Progenitor cell of endocrine pancreas (in vitro differentiated cells): ENCODE measurements around the gene PAX5. TPM values are rescaled to one million over a fixed set of nuclear protein-coding genes. Genes with fewer than 3 reads are reported as not detected.

ENCODE experiments used
- DNase-seq: peaks from one replicate; pipeline ENCODE4 v3.0.0; 2021; ENCODE audit warnings: low spot score; ENCODE audit not compliant: unreplicated experiment
- H3K27ac Mint-ChIP-seq: 2 replicates; pipeline ENCODE4 v1.8.0; 2021; ENCODE audit warnings: mild to moderate bottlenecking, moderate library complexity, mixed read lengths
- H3K27me3 Mint-ChIP-seq: 2 replicates; pipeline ENCODE4 v1.8.0; 2021; ENCODE audit warnings: mixed read lengths
- H3K36me3 Mint-ChIP-seq: 2 replicates; pipeline ENCODE4 v1.8.0; 2022; ENCODE audit warnings: mixed read lengths; ENCODE audit not compliant: insufficient read depth
- H3K4me1 Mint-ChIP-seq: 2 replicates; pipeline ENCODE4 v1.8.0; 2021; ENCODE audit warnings: low read depth, mixed read lengths
- H3K4me3 Mint-ChIP-seq: 2 replicates; pipeline ENCODE4 v1.8.0; 2021; ENCODE audit warnings: low read depth, mild to moderate bottlenecking, moderate library complexity, mixed read lengths
- H3K9me3 Mint-ChIP-seq: 2 replicates; pipeline ENCODE4 v1.8.0; 2021; ENCODE audit warnings: low read depth, mixed read lengths
- total RNA-seq: library from RNA; stranded (reverse); gene quantifications from 2 replicates; pipeline ENCODE4 v1.2.1, GENCODE V29; 2021
- TF ChIP-seq, protein P1 (sequence below): fragments of 200-600 bp; sonication (generic); IDR thresholded peaks from one replicate; pipeline ENCODE4 v1.5.0; 2021; ENCODE audit warnings: antibody characterized with exemption, mild to moderate bottlenecking; ENCODE audit not compliant: unreplicated experiment

The PAX5 gene
- total RNA-seq, 1 donor from 2014 or later: not detected

DNA sequence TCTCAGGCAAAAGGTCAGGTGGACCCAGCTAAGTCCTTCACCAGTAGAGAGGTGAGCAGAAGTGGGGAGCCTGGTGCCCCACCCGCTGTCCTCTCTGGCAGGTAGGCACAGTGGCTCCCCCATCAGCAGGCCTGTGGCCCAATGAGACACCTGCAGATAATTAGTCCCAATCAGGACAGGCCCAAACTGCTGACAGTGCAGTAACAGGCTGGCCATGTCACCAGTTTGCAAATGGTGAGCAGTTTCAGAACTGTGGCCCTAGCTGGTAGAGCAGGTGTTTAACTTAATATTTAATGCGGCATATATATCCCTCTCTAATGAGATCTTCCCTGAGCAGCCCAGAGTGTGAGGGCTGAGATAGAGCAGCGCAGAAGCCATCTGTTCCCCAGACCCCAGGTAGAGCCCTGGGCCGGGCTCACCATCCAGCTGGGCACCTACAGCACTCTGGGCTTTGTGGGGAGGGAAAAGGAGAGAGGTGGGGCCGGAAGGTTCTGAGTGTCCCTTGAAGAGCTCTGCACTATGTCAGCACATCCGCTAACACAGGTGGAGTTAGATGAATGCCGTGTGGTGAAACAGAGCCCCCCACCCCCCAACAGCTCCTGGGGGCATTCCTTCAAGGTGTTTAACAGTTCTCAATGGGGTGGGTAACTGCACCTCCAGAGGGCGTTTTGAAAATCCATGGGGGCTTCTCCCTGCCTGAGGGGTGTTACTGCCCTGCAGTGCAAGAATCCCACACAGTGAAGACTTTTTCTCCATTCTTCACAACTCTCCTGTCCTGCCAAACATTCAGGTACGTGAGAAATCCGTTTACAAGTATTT, 120.5 kb downstream of the PAX5 start:
- no peaks in the 10 kb centered on the region for H3K36me3 Mint-ChIP-seq
- DNase-seq: no peak
- peaks cover 13% of the 10 kb centered on the region for H3K27me3 Mint-ChIP-seq
- H3K4me3 Mint-ChIP-seq: no peak overlapping the region
- H3K4me1 Mint-ChIP-seq: peaks cover 3% of the 10 kb centered on the region
- no peak overlapping the region for H3K27ac Mint-ChIP-seq
- H3K9me3 Mint-ChIP-seq: no peaks in the 10 kb centered on the region
- TF ChIP-seq, protein P1, sequence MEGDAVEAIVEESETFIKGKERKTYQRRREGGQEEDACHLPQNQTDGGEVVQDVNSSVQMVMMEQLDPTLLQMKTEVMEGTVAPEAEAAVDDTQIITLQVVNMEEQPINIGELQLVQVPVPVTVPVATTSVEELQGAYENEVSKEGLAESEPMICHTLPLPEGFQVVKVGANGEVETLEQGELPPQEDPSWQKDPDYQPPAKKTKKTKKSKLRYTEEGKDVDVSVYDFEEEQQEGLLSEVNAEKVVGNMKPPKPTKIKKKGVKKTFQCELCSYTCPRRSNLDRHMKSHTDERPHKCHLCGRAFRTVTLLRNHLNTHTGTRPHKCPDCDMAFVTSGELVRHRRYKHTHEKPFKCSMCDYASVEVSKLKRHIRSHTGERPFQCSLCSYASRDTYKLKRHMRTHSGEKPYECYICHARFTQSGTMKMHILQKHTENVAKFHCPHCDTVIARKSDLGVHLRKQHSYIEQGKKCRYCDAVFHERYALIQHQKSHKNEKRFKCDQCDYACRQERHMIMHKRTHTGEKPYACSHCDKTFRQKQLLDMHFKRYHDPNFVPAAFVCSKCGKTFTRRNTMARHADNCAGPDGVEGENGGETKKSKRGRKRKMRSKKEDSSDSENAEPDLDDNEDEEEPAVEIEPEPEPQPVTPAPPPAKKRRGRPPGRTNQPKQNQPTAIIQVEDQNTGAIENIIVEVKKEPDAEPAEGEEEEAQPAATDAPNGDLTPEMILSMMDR: peak; percentile 27

DNA sequence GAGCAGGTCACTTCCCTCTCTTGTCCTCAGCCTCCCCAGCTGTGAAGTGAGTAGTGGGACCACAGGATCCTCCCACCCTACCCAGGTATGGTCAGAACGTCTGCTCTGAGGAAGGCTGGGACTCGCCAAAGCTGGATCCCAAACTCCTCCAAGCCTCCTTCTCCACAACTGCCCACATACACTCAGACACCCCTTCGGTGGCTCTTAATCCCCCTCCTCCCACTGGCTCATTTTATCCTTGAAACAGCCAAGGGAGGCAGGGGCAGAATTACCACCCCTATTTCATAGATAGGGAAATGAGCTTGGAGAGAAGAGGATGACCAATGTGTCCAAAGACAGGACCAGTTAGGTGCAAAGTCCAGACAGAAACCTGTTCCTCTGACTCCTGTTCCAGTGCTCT, 121.4 kb downstream of the PAX5 start:
- no peaks in the 10 kb centered on the region for H3K4me1 Mint-ChIP-seq
- H3K27me3 Mint-ChIP-seq: peaks cover 21% of the 10 kb centered on the region
- no peak overlapping the region for H3K4me3 Mint-ChIP-seq
- no peaks in the 10 kb centered on the region for H3K9me3 Mint-ChIP-seq
- H3K36me3 Mint-ChIP-seq: no peaks in the 10 kb centered on the region
- no peak overlapping the region for H3K27ac Mint-ChIP-seq
- TF ChIP-seq, protein P1: no peak
- DNase-seq: no peak

DNA sequence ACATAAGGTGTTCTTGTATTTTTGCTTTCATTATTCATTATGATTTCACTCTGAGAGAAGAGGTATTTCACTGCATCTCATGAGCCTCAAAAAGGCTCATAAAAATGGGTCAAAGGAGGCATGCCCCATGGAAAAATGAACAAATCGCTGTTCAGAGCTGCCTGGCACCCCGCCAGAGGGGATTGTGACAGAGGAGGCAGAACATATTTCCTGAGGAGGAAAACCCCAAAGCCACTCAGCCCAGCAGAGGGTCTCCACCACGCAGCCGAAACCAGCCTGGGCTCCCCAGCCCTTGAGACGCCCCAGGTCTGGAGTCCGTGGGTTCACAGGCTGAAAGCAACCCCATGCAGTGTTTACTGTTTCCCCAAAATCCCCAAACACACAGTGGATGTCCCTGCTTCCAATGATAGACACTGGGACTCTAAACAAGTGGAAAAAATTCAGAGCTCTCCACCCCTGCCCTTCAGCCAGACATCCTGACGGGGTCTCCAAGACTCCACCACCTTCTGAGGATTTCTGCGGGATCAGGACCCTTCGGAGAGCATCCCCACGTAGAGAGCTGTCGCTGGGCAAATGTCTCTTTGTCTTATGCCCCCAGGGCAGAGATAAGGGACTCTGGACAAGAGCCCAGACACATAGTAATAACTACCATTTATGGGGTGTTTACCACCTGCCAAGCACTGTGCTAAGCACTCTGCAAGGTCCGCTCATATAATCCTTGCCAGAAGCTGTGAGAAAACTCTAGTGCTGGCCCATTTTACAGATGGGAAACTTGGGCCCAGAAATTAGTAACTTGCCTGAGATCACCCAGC, 122.3 kb downstream of the PAX5 start:
- TF ChIP-seq, protein P1: no peak
- Mint-ChIP-seq H3K4me3 (no peak overlapping the region), H3K9me3 (no peaks in the 10 kb centered on the region), H3K27ac (no peak overlapping the region), H3K36me3 (no peaks in the 10 kb centered on the region), H3K27me3 (peaks cover 28% of the 10 kb centered on the region), H3K4me1 (no peaks in the 10 kb centered on the region)
- no peak for DNase-seq

DNA sequence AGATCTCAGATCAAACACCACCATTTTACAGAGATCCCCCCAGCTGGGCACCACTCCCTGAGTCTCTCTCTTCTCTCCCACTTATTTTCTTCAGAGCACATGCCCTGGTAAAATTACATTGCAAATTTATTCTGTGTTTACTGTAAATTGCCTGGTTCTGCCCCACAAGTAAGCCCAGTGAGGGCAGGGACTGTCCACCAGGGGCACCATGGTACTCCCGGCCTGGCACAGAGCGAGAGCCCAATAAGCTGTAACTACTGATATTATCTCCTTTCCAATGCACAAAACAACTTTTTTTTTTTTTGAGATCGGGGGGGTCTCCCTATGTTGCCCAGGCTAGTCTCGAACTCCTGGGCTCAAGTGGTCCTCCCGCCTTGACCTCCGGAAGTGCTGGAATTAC, 123.0 kb downstream of the PAX5 start:
- H3K27ac Mint-ChIP-seq: no peak overlapping the region
- DNase-seq: no peak
- H3K4me3 Mint-ChIP-seq: no peak overlapping the region
- H3K36me3 Mint-ChIP-seq: no peaks in the 10 kb centered on the region
- H3K9me3 Mint-ChIP-seq: no peaks in the 10 kb centered on the region
- TF ChIP-seq, protein P1: no peak
- peaks cover 35% of the 10 kb centered on the region for H3K27me3 Mint-ChIP-seq
- H3K4me1 Mint-ChIP-seq: no peaks in the 10 kb centered on the region

DNA sequence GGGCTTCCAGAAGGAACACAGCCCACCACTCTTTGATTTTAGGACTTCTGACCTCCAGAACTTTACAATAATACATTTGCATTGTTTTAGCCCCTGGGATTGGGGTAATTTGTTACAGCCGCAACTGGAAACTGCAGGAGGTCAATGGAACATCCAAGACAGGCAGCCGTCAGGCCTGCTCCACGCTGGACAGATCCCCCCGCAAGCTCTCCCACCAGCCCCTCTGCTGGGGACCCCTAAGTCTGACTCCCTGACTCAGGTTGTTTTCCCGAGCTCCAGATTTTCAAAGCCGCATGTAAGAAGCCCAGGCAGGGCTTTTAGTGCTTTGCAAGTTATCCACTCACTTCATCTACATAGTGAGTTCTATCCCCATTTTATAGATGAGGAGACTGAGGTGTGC, 127.6 kb downstream of the PAX5 start:
- H3K27ac Mint-ChIP-seq: no peak overlapping the region
- H3K4me3 Mint-ChIP-seq: no peak overlapping the region
- no peak for DNase-seq
- H3K9me3 Mint-ChIP-seq: no peaks in the 10 kb centered on the region
- H3K36me3 Mint-ChIP-seq: no peaks in the 10 kb centered on the region
- H3K4me1 Mint-ChIP-seq: no peaks in the 10 kb centered on the region
- TF ChIP-seq, protein P1: no peak
- peaks cover 66% of the 10 kb centered on the region for H3K27me3 Mint-ChIP-seq
